Stimulated activated CD4-positive, alpha-beta T cell treated with anti-CD3 and anti-CD28 coated beads, Interleukin-12 subunit alpha, Interleukin-12 subunit beta, amount 100 ng/mL, for 48 hours (primary cell): Measurements from ENCODE around the gene PDE10A.

ENCODE experiments used
- DNase-seq, 3 donors: peaks; one replicate each; pipeline ENCODE4 v3.0.0-alpha.2; 2020; ENCODE audit warnings: low read depth in 2 of 3, low spot score in 1 of 3

Gene PDE10A

GRCh38 chr6:165298402-165298801 is 364.6 kb downstream of the PDE10A start:
- DNase-seq, result no peak

DNA sequence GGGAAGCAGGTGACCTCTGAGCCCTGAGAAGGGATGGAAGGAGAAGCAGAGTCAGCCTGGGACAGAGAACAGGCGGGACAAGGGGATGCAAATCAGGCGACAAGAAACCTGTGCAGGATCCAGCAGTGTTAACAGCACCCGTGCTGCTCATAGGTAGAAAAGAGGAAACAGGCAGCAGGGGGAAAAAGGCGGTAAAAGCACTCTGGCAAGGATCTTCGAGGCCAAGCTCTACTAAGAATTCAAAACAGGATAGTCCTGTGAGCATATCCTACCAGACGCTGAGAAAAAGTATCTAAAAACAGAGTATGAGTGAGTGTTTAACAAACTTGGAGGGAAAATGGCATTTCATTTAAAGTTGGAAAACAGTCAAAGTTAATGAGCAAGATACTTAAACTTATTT is 370.4 kb downstream of the PDE10A start:
- DNase-seq, result no peak
